ENCODE data around the gene CAST. TPM values are rescaled to one million over a fixed set of nuclear protein-coding genes. Genes with fewer than 3 reads are reported as not detected.
A peak's percentile ranks its signal among the peaks of the same experiment; 100 is the strongest.
"Not testable (repeated sequence)": the region's sequence is repeated elsewhere in the genome, so short reads cannot be mapped to it uniquely, and the experiment has no call there.

Gene CAST, protein sequence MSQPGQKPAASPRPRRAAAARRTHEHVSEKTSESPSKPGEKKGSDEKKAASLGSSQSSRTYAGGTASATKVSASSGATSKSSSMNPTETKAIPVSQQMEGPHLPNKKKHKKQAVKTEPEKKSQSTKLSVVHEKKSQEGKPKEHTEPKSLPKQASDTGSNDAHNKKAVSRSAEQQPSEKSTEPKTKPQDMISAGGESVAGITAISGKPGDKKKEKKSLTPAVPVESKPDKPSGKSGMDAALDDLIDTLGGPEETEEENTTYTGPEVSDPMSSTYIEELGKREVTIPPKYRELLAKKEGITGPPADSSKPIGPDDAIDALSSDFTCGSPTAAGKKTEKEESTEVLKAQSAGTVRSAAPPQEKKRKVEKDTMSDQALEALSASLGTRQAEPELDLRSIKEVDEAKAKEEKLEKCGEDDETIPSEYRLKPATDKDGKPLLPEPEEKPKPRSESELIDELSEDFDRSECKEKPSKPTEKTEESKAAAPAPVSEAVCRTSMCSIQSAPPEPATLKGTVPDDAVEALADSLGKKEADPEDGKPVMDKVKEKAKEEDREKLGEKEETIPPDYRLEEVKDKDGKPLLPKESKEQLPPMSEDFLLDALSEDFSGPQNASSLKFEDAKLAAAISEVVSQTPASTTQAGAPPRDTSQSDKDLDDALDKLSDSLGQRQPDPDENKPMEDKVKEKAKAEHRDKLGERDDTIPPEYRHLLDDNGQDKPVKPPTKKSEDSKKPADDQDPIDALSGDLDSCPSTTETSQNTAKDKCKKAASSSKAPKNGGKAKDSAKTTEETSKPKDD
- 100 to 1,000 TPM; 170 to 179 TPM for total RNA-seq

DNA sequence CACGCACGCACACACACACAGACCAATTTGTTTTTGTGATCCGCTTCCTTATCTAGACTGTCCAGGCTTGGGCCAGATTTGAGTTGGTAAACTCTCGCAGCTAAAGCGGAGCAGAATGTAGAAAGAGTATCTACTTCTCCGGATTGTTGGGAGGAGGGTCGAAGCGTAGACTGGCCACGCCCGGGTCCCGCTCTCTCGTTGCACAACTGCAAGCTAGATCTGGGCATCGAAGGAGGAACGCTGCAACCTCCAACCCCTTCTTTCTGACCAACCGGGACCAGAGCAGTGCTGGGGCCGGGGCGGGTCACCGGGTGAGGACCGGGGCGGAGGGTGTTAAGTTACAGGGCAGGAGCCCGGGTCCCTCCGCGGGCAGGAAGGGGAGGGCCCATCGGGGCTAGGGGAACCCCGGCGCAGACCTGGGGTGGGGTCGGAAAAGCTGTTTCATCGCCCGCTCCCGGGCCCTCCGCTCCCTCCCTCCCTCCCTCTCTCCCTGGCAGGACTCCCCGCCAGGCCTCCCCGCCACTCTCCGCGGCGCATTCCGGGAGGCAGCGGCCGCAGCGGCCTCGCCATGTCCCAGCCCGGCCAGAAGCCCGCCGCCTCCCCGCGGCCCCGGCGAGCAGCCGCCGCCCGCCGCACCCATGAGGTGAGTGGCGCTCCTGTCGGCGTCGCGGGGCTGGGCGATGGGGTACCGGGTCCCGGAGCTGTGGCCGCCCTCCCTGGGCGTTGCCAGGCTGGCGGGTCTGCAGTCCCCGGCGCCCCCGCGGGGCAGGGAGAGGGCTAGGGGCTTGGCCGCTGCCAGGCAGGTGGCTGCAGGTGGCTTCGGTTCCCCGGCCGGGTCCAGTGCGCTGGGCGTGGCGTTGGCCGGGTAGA, at the start of gene CAST:
TSS of gene CAST (plus strand) at position 522 of the 870 bp plus-strand sequence. CDS start at position 569, 47 bp downstream.
- no peaks in the 10 kb centered on the region for H3K9me3 Mint-ChIP-seq
- peaks cover 17% of the 10 kb centered on the region for H3K36me3 Mint-ChIP-seq (ENCODE audit: low read depth)
- peak within 1 kb of the TSS; percentile 99 for H3K4me3 Mint-ChIP-seq
- DNase-seq = peak; percentile 89
- H3K27ac Mint-ChIP-seq = peak within 1 kb of the TSS; percentile 99
- H3K4me1 Mint-ChIP-seq = peaks cover 52% of the 10 kb centered on the region
- H3K27me3 Mint-ChIP-seq = peaks cover 23% of the 10 kb centered on the region
- ChIA-PET POLR2A (interaction anchor here (0.7 to 4.8 kb wide), 42 partner anchors 8 to 1040 kb away, joined by 3 to 62 read pairs (median 6); partner anchors contain the start of genes ELL2, ERAP1, ERAP2 and LNPEP), CTCF (interaction anchor here (0.6 to 3.8 kb wide), 12 partner anchors 9 to 1015 kb away, joined by 3 to 20 read pairs (median 4); partner anchors contain the start of gene RFESD)

DNA sequence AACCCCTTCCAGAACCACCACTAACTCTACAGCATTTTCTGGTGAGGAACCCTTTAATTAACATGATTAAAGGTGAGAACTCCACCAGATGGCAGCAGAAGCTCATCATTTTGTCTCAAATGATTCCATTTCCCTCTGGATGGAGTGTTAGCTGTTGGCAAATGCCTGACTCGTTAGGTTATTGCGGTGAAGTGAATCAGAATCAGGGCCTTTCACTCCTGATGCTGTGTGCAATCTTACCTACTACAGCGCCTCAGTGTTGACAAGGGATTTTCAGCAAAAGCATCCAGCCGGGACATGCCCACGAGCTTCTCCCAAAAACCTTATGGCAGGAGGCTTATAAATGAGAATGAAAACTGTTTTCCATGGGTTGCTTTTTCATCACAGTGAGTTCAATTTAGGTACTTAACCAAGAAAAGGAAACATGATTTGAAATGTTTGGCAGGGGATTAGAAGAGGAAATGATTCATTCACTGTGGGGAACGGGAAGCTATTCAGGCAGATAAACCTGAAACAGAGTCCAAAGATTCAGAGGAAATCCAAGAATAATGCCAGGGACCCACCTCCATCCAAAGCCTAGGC, 48.0 kb upstream of the CAST start:
- CTCF ChIA-PET = interaction anchor here (0.7 to 5.5 kb wide), 37 partner anchors 11 to 547 kb away, joined by 3 to 35 read pairs (median 4); partner anchors contain the start of gene LIX1
- H3K4me3 Mint-ChIP-seq = no peak overlapping the region
- peaks cover 38% of the 10 kb centered on the region for H3K27me3 Mint-ChIP-seq
- POLR2A ChIA-PET = interaction anchor here (0.6 to 1.8 kb wide), 3 partner anchors 15 to 48 kb away, joined by 3 to 11 read pairs (median 3); partner anchors contain the start of gene CAST
- no peaks in the 10 kb centered on the region for H3K36me3 Mint-ChIP-seq (ENCODE audit: low read depth)
- no peak overlapping the region for H3K27ac Mint-ChIP-seq
- peak; percentile 44 for DNase-seq
- H3K9me3 Mint-ChIP-seq = peaks cover 4% of the 10 kb centered on the region
- peaks cover 7% of the 10 kb centered on the region for H3K4me1 Mint-ChIP-seq

DNA sequence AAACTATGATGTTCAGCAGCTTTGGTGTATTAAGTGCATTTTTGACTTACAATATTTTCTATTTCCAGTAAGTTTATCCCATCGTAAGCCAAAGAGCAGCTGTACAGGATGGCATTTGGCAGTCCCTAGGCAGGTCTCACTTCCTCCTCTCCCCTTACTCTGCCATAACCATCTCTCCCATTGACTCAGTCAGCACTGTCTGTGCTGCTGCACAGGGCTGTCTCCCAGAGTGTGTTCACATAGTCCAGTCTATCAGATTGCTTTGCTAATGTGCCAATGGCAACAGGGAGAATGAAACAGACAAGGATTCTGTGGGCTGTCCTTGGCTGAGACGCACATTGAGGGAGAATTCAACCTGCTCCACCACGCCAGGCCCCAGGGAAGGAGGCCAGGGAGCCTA, 47.0 kb upstream of the CAST start:
- peaks cover 5% of the 10 kb centered on the region for H3K9me3 Mint-ChIP-seq
- no peaks in the 10 kb centered on the region for H3K36me3 Mint-ChIP-seq (ENCODE audit: low read depth)
- no peak overlapping the region for H3K27ac Mint-ChIP-seq
- peaks cover 36% of the 10 kb centered on the region for H3K27me3 Mint-ChIP-seq
- peaks cover 7% of the 10 kb centered on the region for H3K4me1 Mint-ChIP-seq
- no peak for DNase-seq
- ChIA-PET CTCF (interaction anchor here (0.9 to 5.5 kb wide), 19 partner anchors 11 to 546 kb away, joined by 3 to 35 read pairs (median 9); no protein-coding TSS in a partner anchor), POLR2A (interaction anchor here (1.5 to 2.3 kb wide), 3 partner anchors 45 to 47 kb away, joined by 5 to 11 read pairs (median 6); partner anchors contain the start of gene CAST)
- no peak overlapping the region for H3K4me3 Mint-ChIP-seq

DNA sequence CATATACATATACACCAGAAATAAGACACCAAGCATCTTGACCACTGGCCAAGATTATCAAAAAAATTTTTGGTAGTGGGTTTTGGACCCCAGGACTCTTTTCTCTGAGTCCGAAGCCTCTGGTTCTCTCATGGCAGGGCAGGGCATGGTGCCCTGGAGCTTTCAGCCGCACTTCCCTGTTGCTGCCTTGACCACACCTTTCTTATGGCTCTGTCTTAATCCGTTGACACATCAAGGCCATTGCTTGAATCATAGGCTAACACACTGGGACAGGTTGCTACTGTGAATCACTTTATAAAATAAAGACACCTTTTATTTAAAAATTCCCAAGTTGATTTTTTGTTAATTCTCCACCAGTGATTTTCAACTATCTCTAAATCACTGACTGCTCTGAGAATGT, 45.4 kb upstream of the CAST start:
- CTCF ChIA-PET = interaction anchor here (1.2 to 5.5 kb wide), 5 partner anchors 14 to 136 kb away, joined by 4 to 35 read pairs (median 5); no protein-coding TSS in a partner anchor
- Mint-ChIP-seq H3K4me1 (peaks cover 7% of the 10 kb centered on the region), H3K27me3 (peaks cover 28% of the 10 kb centered on the region), H3K9me3 (peaks cover 5% of the 10 kb centered on the region), H3K36me3 (ENCODE audit: low read depth) (no peaks in the 10 kb centered on the region), H3K4me3 (no peak overlapping the region), H3K27ac (no peak overlapping the region)
- POLR2A ChIA-PET = interaction anchor here (0.8 to 2.3 kb wide), 3 partner anchors 43 to 47 kb away, joined by 3 to 6 read pairs (median 5); partner anchors contain the start of gene CAST
- DNase-seq = no peak

DNA sequence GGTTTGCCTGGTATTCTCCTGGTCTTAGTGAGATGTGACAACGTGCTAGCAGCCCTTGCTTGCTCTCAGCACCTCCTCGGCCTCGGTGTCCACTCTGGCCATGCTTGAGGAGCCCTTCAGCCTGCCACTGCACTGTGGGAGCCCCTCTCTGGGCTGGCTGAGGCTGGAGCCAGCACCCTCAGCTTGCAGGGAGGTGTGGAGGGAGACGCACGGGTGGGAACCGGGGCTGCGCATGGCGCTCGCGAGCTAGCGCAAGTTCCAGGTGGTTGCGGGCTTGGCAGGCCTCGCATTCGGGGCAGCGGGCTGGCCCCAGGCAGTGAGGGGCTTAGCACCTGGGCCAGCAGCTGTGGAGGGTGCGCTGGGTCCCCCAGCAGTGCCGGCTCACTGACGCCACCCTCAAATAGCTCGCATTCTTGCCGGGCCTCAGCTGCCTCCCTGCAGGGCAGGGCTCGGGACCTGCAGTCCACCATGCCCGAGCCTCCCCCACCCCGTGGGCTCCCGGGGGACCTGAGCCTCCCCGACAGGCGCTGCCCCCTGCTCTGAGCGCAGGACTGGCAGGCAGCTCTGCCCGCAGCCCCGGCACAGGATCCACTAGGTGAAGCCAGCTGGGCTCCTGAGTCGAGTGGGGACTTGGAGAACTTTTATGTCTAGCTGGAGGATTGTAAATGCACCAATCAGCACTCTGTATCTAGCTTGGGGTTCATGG, 43.7 kb upstream of the CAST start:
- peaks cover 21% of the 10 kb centered on the region for H3K27me3 Mint-ChIP-seq
- ChIA-PET CTCF (interaction anchor here (0.6 to 1.9 kb wide), 6 partner anchors 15 to 307 kb away, joined by 3 to 10 read pairs (median 4); no protein-coding TSS in a partner anchor), POLR2A (interaction anchor here (1.6 kb wide), 1 partner anchor 38 kb away, joined by 3 read pairs; no protein-coding TSS in a partner anchor)
- H3K27ac Mint-ChIP-seq; H3K4me1 Mint-ChIP-seq; H3K9me3 Mint-ChIP-seq; H3K4me3 Mint-ChIP-seq; H3K36me3 Mint-ChIP-seq (ENCODE audit: low read depth); DNase-seq: not testable (repeated sequence)

DNA sequence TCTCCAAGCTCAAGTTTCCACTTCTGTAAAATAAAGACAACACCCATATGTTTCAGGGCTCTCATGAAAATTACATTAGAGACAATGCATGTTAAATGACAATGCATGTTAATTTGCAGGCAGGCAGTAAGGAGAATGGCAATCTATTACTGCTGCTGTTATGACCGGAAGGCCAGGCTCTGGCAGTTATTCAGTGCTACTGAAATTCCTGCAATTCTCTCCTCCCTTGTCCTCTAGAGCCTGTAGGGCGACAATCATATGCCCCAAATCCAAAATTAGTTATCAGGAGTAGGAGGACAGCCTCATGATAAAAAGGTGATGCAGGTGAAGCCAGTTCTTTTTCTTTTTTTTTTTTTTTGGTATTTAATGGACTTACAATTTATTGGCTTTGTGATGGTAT, 42.2 kb upstream of the CAST start:
- CTCF ChIA-PET = interaction anchor here (1.5 kb wide), 1 partner anchor 100 kb away, joined by 3 read pairs; no protein-coding TSS in a partner anchor

DNA sequence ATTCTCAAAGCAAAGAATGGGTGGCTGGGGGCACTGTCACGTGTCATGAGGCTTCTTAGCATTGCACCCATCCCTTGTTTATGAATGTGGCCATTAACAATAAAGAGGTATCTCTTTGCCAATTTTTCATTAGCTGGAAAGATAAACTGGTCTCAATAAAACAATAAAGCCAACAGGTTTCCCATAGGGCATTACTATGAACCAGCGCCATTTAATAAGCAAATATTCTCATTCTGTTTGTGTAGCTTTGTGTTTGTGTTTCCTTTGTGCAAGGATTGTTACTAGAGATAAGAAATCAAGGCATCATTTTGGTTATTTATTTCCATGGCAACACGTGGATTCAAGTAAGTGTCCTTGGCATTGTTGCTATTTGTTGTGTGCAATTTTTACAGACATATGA, 37.6 kb upstream of the CAST start:
- Mint-ChIP-seq H3K36me3 (ENCODE audit: low read depth) (no peaks in the 10 kb centered on the region), H3K4me1 (peaks cover 8% of the 10 kb centered on the region), H3K9me3 (no peaks in the 10 kb centered on the region), H3K27ac (no peak overlapping the region), H3K27me3 (peaks cover 21% of the 10 kb centered on the region), H3K4me3 (no peak overlapping the region)
- POLR2A ChIA-PET = interaction anchor here (2.5 kb wide), 1 partner anchor 38 kb away, joined by 14 read pairs; the partner anchor contains the start of gene CAST
- DNase-seq = no peak
- CTCF ChIA-PET = interaction anchor here (2.8 kb wide), 1 partner anchor 10 kb away, joined by 10 read pairs; no protein-coding TSS in a partner anchor

More for the DNA sequence above, 42.2 kb upstream of the CAST start:
- H3K4me3 Mint-ChIP-seq = no peak overlapping the region
- POLR2A ChIA-PET = interaction anchor here (1.6 kb wide), 2 partner anchors 36 to 43 kb away, joined by 3 to 6 read pairs; partner anchors contain the start of gene CAST
- no peaks in the 10 kb centered on the region for H3K36me3 Mint-ChIP-seq (ENCODE audit: low read depth)
- no peak overlapping the region for H3K27ac Mint-ChIP-seq
- peaks cover 5% of the 10 kb centered on the region for H3K9me3 Mint-ChIP-seq
- H3K27me3 Mint-ChIP-seq = peaks cover 26% of the 10 kb centered on the region
- no peak for DNase-seq
- H3K4me1 Mint-ChIP-seq = no peaks in the 10 kb centered on the region

DNA sequence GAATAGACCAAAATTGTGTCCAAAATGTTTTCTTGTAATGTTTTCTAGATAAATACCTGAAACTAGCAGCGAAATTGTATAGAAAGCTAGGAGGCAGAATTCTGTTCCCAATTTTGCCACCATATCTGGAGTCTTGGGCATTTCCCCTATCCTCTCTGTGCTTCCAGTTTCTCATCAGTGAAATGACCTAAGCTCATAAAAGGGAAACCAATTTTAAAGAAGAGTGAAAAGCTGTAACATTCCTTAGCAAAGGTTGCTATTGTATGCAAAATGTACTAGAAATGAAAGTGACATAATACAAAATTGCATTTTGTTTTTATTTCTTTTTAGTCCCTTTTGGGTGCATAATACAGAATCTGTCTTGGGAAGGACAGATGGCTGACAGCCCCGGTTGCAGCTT, 36.8 kb upstream of the CAST start:
- POLR2A ChIA-PET = interaction anchor here (2.5 kb wide), 1 partner anchor 37 kb away, joined by 14 read pairs; the partner anchor contains the start of gene CAST
- Mint-ChIP-seq H3K4me1 (peaks cover 8% of the 10 kb centered on the region), H3K27me3 (peaks cover 19% of the 10 kb centered on the region), H3K9me3 (no peaks in the 10 kb centered on the region), H3K27ac (no peak overlapping the region), H3K4me3 (no peak overlapping the region), H3K36me3 (ENCODE audit: low read depth) (no peaks in the 10 kb centered on the region)
- DNase-seq = no peak
- CTCF ChIA-PET = interaction anchor here (0.7 to 2.8 kb wide), 2 partner anchors 8 to 11 kb away, joined by 3 to 10 read pairs; no protein-coding TSS in a partner anchor

DNA sequence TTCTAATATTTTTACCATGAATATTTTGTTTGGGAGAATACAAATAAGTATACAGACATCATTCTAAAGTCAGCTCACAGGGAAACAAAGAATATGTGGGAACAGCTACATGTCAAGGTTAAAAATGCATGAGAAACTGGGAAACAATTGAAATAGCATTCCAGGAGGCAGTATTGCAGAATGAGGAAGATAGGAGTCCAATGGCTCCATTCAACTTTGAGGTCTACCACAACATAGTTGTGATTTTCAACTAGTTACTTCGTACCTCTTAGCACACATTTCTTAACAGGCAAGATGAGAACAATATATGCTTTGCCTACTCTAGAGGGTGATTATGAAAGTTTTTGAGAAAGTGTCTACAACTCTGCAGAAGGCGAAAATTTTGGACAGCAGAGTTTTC, 35.2 kb upstream of the CAST start:
- Mint-ChIP-seq H3K27ac (no peak overlapping the region), H3K27me3 (peaks cover 14% of the 10 kb centered on the region), H3K9me3 (no peaks in the 10 kb centered on the region), H3K36me3 (ENCODE audit: low read depth) (no peaks in the 10 kb centered on the region), H3K4me1 (peaks cover 8% of the 10 kb centered on the region), H3K4me3 (no peak overlapping the region)
- ChIA-PET CTCF (interaction anchor here (2.8 kb wide), 1 partner anchor 13 kb away, joined by 10 read pairs; no protein-coding TSS in a partner anchor), POLR2A (interaction anchor here (2.5 kb wide), 1 partner anchor 35 kb away, joined by 14 read pairs; the partner anchor contains the start of gene CAST)
- DNase-seq = no peak

DNA sequence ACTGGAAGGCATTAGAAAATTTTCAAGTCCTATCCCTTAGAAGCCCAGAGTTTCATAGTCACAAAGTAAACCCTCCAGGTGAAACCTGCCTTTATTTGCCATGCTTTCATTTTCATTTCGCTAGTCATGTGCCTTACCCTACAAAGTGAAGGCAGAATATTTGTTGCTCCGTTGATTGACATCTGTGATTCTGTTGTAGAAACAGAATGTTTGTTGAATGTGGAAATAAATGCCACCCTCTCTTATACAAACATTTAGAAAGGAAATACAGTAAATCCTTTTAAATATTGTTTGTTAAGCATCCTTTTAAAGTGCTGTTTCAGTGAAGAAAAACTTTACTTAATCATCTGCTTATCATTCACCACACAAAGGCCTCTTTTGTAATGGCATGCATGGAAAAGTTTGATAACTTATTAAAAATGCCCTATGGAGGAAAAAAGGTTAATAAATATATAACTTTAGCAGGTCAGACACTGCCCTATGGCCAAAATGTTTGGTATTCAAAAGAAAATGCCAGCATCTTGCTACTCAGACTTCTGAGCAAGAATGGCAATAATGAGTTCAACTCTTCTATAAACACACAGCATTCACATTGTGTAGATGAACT, 34.3 kb upstream of the CAST start:
- POLR2A ChIA-PET = no interaction called here
- peaks cover 11% of the 10 kb centered on the region for H3K27me3 Mint-ChIP-seq
- no peak for DNase-seq
- H3K9me3 Mint-ChIP-seq = no peaks in the 10 kb centered on the region
- H3K4me3 Mint-ChIP-seq = peak overlapping the region; percentile 54
- peaks cover 8% of the 10 kb centered on the region for H3K4me1 Mint-ChIP-seq
- H3K27ac Mint-ChIP-seq = peak overlapping the region; percentile 9
- no peaks in the 10 kb centered on the region for H3K36me3 Mint-ChIP-seq (ENCODE audit: low read depth)
- CTCF ChIA-PET = no interaction called here

All from activated CD4-positive, alpha-beta memory T cell treated with anti-CD3 and anti-CD28 coated beads, Interleukin-2, amount 10 ng/mL, durations not matched to agents 7 days and 5 days (primary cell).